Stimulated activated CD4-positive, alpha-beta T cell treated with anti-CD3 and anti-CD28 coated beads, Interleukin-2, amount 100 ng/mL, for 4 hours (primary cell): ENCODE data around the gene ADRB2.
"Not testable (repeated sequence)": the region's sequence is repeated elsewhere in the genome, so short reads cannot be mapped to it uniquely, and the experiment has no call there.

ENCODE experiments used
- DNase-seq: peaks from one replicate; pipeline ENCODE4 v3.0.0-alpha.2; 2020; ENCODE audit warnings: low read depth

Gene ADRB2

GRCh38 chr5:148856009-148856367 lies 29.6 kb downstream of the ADRB2 start:
- DNase-seq = no peak

GRCh38 chr5:148856424-148856823 lies 30.0 kb downstream of the ADRB2 start:
- no peak for DNase-seq

- DNase-seq = no peak
These were observed 31.1 kb downstream of the ADRB2 start for GRCh38 chr5:148857474-148857873.

- no peak for DNase-seq
These were observed 31.7 kb downstream of the ADRB2 start for GRCh38 chr5:148858106-148858505.

- DNase-seq = no peak
These were observed 32.1 kb downstream of the ADRB2 start for GRCh38 chr5:148858547-148858946.

GRCh38 chr5:148859703-148860102 lies 33.3 kb downstream of the ADRB2 start:
- DNase-seq = no peak

- no peak for DNase-seq
These were observed 34.2 kb downstream of the ADRB2 start for GRCh38 chr5:148860599-148860998.

GRCh38 chr5:148861088-148861487 lies 34.7 kb downstream of the ADRB2 start:
- DNase-seq = no peak

- DNase-seq = no peak
These were observed 35.3 kb downstream of the ADRB2 start for GRCh38 chr5:148861696-148862095.

- no peak for DNase-seq
These were observed 37.9 kb downstream of the ADRB2 start for GRCh38 chr5:148864113-148864841.

- no peak for DNase-seq
These were observed 39.6 kb downstream of the ADRB2 start for GRCh38 chr5:148866024-148866423.

GRCh38 chr5:148873120-148873519 lies 46.7 kb downstream of the ADRB2 start:
- DNase-seq = no peak

- no peak for DNase-seq
These were observed 47.5 kb downstream of the ADRB2 start for GRCh38 chr5:148873690-148874485.

- no peak for DNase-seq
These were observed 48.9 kb downstream of the ADRB2 start for GRCh38 chr5:148875205-148875875.

- not testable (repeated sequence) for DNase-seq
These were observed 51.0 kb downstream of the ADRB2 start for GRCh38 chr5:148877436-148877835.
